GM12878 (cell line): ENCODE results near the gene MMRN2. TPM values are rescaled to one million over a fixed set of nuclear protein-coding genes. Genes with fewer than 3 reads are reported as not detected.
A peak's percentile ranks its signal among the peaks of the same experiment; 100 is the strongest.

Experiments
- ATF7 ChIP-seq: fragments of 450-650 bp; IDR thresholded peaks from 2 replicates; pipeline ENCODE4 v1.6.1; 2016; ENCODE audit warnings: low read depth, mild to moderate bottlenecking
- BRCA1 ChIP-seq: IDR thresholded peaks from 2 replicates; pipeline ENCODE4 v1.6.1; 2011; ENCODE audit warnings: low read depth, low read length, improper control_type of control experiment
- CEBPB ChIP-seq, 2 experiments: fragments of 150-350 bp in 1 of 2; IDR thresholded peaks; 2 replicates each; pipeline ENCODE4 v1.6.1; 2012 to 2014; ENCODE audit warnings: low read depth in 2 of 2, low read length in 2 of 2, borderline replicate concordance in 1 of 2, inconsistent platforms in 1 of 2
- CHD4 ChIP-seq: fragments of 200-600 bp; sonication (generic); IDR thresholded peaks from 2 replicates; pipeline ENCODE4 v1.6.1; 2016; ENCODE audit warnings: mild to moderate bottlenecking
- DPF2 ChIP-seq: fragments of 450-650 bp; IDR thresholded peaks from 2 replicates; pipeline ENCODE4 v1.6.1; 2017; ENCODE audit warnings: mild to moderate bottlenecking
- EED ChIP-seq: sonication (generic); IDR thresholded peaks from 2 replicates; pipeline ENCODE4 v1.6.1; 2016; ENCODE audit warnings: antibody characterized with exemption, low read depth
- EP300 ChIP-seq, 2 experiments: fragments of 150-350 bp in 1 of 2; IDR thresholded peaks; 2 replicates each; pipeline ENCODE4 v1.6.1; 2011 to 2012; ENCODE audit warnings: low read depth in 2 of 2, low read length in 2 of 2, borderline replicate concordance in 1 of 2, improper control_type of control experiment in 1 of 2, inconsistent platforms in 1 of 2; ENCODE audit not compliant: control insufficient read depth in 1 of 2
- FOXM1 ChIP-seq: IDR thresholded peaks from 2 replicates; pipeline ENCODE4 v1.6.1; 2012; ENCODE audit warnings: low read depth, mild to moderate bottlenecking, inconsistent platforms, low read length, moderate library complexity
- HDGF ChIP-seq: fragments of 450-650 bp; IDR thresholded peaks from 2 replicates; pipeline ENCODE4 v1.6.1; 2016; ENCODE audit warnings: antibody characterized with exemption
- IRF3 ChIP-seq: fragments of 450-650 bp; IDR thresholded peaks from 2 replicates; pipeline ENCODE4 v1.6.1; 2014; ENCODE audit warnings: mild to moderate bottlenecking
- KDM1A ChIP-seq: fragments of 200-600 bp; sonication (generic); IDR thresholded peaks from 2 replicates; pipeline ENCODE4 v1.6.1; 2016; ENCODE audit warnings: borderline replicate concordance
- MAX ChIP-seq: IDR thresholded peaks from 2 replicates; pipeline ENCODE4 v1.6.1; 2012; ENCODE audit warnings: low read depth, low read length, improper control_type of control experiment
- MXI1 ChIP-seq: fragments of 150-350 bp; IDR thresholded peaks from 2 replicates; pipeline ENCODE4 v1.6.1; 2011; ENCODE audit warnings: low read depth, mild to moderate bottlenecking, inconsistent platforms, low read length, improper control_type of control experiment
- NBN ChIP-seq: fragments of 450-650 bp; IDR thresholded peaks from 2 replicates; pipeline ENCODE4 v1.6.1; 2016
- NFYB ChIP-seq: IDR thresholded peaks from 2 replicates; pipeline ENCODE4 v1.6.1; 2011; ENCODE audit warnings: low read depth, mild to moderate bottlenecking, low read length, improper control_type of control experiment, moderate library complexity; ENCODE audit not compliant: insufficient read depth
- NR2F1 ChIP-seq: fragments of 450-650 bp; conservative IDR thresholded peaks from 2 replicates; pipeline ENCODE4 v1.6.1; 2017; ENCODE audit warnings: mild to moderate bottlenecking
- SUZ12 ChIP-seq: fragments of 200-600 bp; sonication (generic); IDR thresholded peaks from one replicate; pipeline ENCODE4 v1.6.1; 2018; ENCODE audit warnings: antibody characterized with exemption, mild to moderate bottlenecking; ENCODE audit not compliant: unreplicated experiment
- TARDBP ChIP-seq: IDR thresholded peaks from 2 replicates; pipeline ENCODE4 v1.6.1; 2016; ENCODE audit warnings: borderline replicate concordance
- TCF3 ChIP-seq: IDR thresholded peaks from 2 replicates; pipeline ENCODE4 v1.6.1; 2012; ENCODE audit warnings: low read depth, mild to moderate bottlenecking, low read length, borderline replicate concordance; ENCODE audit not compliant: insufficient read depth
- ZNF207 ChIP-seq: fragments of 450-650 bp; IDR thresholded peaks from 2 replicates; pipeline ENCODE4 v1.6.1; 2014; ENCODE audit warnings: antibody characterized with exemption, mild to moderate bottlenecking, borderline replicate concordance
- ZNF274 ChIP-seq: IDR thresholded peaks from one replicate; pipeline ENCODE4 v1.8.0; 2011; ENCODE audit not compliant: insufficient read length, insufficient read depth
- ZSCAN29 ChIP-seq: fragments of 450-650 bp; IDR thresholded peaks from 2 replicates; pipeline ENCODE4 v1.6.1; 2017; ENCODE audit warnings: mild to moderate bottlenecking, moderate library complexity
- polyA plus RNA-seq, 11 experiments: library from polyadenylated mRNA; depleted of rRNA in 4 of 11; unstranded in 6 of 11; stranded (reverse) in 5 of 11; fragments of >200 nt; fragmentation: Nextera tagmentation in 4 of 11; fragmentation: Illumina TruSeq in 1 of 11; extraction: Ambion mirVana in 4 of 11; extraction: Trizol in 1 of 11; gene quantifications; 1 replicate in 1 of 11; 2 replicates in 10 of 11; pipeline versions ENCODE4 v1.2.1 to v1.2.3, GENCODE V29; 2011 to 2016; ENCODE audit warnings: inconsistent platforms in 2 of 11, missing spikeins in 2 of 11, low read depth in 1 of 11
- total RNA-seq, 4 experiments: library from RNA; depleted of rRNA in 3 of 4; stranded (reverse); fragments of >200 nt in 3 of 4; fragmentation: Illumina TruSeq in 1 of 4; extraction: Trizol in 1 of 4; gene quantifications; 2 replicates each; pipeline versions ENCODE4 v1.2.1 to v1.2.3, GENCODE V29; 2013 to 2021
- TF ChIP-seq, protein P1 (sequence below): fragments of 450-650 bp; IDR thresholded peaks from 2 replicates; pipeline ENCODE4 v1.6.1; 2016; ENCODE audit warnings: mild to moderate bottlenecking, moderate library complexity, borderline replicate concordance
- TF ChIP-seq, protein P2 (sequence below): fragments of 150-350 bp; IDR thresholded peaks from 2 replicates; pipeline ENCODE4 v1.6.1; 2014; ENCODE audit warnings: mild to moderate bottlenecking, low read depth, low read length

Gene MMRN2
- total and polyA plus RNA-seq, 10 of the 15 experiments (the other 5 are each of a cell fraction or from before 2014, with no cell fraction given): 0.09 to 1.0 (median 0.54) TPM; not detected in 3

DNA sequence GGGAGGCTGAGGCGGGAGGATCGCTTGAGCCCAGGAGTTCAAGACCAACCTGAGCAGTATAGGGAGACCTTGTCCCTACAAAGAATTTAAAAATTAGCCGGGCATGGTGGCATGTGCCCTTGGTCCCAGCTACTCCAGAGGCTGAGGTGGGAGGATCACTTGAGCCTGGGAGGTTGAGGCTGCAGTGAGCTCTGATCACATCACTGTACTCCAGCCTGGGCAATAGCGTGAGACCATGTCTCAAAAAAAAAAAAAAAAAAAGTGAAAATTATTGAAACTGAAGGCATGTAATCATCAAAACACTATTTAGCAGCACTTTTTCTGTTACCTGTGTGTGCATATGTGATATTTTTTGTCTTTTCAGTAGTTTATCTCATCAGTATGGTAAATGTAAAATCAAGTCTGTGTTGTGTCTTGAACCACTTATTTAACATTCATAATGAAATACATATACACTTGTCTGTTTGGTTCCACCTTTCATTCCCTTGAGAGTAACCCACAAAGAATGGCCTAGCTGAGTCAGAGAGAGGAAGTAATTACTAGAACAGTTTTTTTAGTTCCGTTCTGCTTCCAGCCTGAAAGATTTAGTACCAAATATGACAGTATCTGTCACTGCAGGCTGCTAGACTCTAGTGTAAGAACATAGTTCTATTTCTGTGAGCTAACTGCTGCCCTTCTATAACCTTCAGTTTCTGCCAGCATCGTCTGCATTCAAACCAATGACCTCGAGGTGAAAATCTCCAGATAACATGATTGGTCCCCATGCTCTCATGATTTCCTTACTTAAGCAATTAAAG, 68.6 kb downstream of the MMRN2 start (continued):
- TF ChIP-seq, protein P1, sequence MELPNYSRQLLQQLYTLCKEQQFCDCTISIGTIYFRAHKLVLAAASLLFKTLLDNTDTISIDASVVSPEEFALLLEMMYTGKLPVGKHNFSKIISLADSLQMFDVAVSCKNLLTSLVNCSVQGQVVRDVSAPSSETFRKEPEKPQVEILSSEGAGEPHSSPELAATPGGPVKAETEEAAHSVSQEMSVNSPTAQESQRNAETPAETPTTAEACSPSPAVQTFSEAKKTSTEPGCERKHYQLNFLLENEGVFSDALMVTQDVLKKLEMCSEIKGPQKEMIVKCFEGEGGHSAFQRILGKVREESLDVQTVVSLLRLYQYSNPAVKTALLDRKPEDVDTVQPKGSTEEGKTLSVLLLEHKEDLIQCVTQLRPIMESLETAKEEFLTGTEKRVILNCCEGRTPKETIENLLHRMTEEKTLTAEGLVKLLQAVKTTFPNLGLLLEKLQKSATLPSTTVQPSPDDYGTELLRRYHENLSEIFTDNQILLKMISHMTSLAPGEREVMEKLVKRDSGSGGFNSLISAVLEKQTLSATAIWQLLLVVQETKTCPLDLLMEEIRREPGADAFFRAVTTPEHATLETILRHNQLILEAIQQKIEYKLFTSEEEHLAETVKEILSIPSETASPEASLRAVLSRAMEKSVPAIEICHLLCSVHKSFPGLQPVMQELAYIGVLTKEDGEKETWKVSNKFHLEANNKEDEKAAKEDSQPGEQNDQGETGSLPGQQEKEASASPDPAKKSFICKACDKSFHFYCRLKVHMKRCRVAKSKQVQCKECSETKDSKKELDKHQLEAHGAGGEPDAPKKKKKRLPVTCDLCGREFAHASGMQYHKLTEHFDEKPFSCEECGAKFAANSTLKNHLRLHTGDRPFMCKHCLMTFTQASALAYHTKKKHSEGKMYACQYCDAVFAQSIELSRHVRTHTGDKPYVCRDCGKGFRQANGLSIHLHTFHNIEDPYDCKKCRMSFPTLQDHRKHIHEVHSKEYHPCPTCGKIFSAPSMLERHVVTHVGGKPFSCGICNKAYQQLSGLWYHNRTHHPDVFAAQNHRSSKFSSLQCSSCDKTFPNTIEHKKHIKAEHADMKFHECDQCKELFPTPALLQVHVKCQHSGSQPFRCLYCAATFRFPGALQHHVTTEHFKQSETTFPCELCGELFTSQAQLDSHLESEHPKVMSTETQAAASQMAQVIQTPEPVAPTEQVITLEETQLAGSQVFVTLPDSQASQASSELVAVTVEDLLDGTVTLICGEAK: no peak; the same call in 1 of the 2 replicates
- TF ChIP-seq MAX (no peak), FOXM1 (peak; percentile 45; the same call in 1 of the 2 replicates), BRCA1 (no peak), ZSCAN29 (no peak), NR2F1 (0 out of 2 replicates have a peak, but pooled peaks have one; percentile 53), EP300 (IDR thresholded peaks at IDR 0.05; ENCODE audit: borderline replicate concordance in 1 of 2, control insufficient read depth in 1 of 2, low read depth in 2 of 2, low read length in 2 of 2) (peak; percentile 32 to 81; a peak in 3 of 4 replicates), SUZ12 (no peak), DPF2 (peak; percentile 61), NBN (peak; percentile 46; the same call in 1 of the 2 replicates), ATF7 (peak; percentile 72), CHD4 (no peak), ZNF207 (no peak), CEBPB (IDR thresholded peaks at IDR 0.05; ENCODE audit: borderline replicate concordance in 1 of 2, low read depth in 2 of 2, low read length in 2 of 2) (no peak), KDM1A (no peak), ZNF274 (no peak), TARDBP (no peak), MXI1 (no peak), IRF3 (no peak), TCF3 (no peak), HDGF (no peak), NFYB (peak; percentile 66; the same call in 1 of the 2 replicates), EED (no peak)
- TF ChIP-seq, protein P2, sequence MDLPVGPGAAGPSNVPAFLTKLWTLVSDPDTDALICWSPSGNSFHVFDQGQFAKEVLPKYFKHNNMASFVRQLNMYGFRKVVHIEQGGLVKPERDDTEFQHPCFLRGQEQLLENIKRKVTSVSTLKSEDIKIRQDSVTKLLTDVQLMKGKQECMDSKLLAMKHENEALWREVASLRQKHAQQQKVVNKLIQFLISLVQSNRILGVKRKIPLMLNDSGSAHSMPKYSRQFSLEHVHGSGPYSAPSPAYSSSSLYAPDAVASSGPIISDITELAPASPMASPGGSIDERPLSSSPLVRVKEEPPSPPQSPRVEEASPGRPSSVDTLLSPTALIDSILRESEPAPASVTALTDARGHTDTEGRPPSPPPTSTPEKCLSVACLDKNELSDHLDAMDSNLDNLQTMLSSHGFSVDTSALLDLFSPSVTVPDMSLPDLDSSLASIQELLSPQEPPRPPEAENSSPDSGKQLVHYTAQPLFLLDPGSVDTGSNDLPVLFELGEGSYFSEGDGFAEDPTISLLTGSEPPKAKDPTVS: no peak
